Right lobe of liver (tissue), 6 donors: ENCODE data around the gene NAGS. TPM values are rescaled to one million over a fixed set of nuclear protein-coding genes. Genes with fewer than 3 reads are reported as not detected.
"Not testable (repeated sequence)": the region's sequence is repeated elsewhere in the genome, so short reads cannot be mapped to it uniquely, and the experiment has no call there.

Experiments used
- ATAC-seq, 4 donors: fragments of 200-7000 bp; cut with Tn5 transposase; one replicate each; pipeline ENCODE4 v1.9.1; 2020; ENCODE audit warnings: mild to moderate bottlenecking in 4 of 4, moderate library complexity in 4 of 4
- DNase-seq, 3 donors: peaks; one replicate each; pipeline ENCODE4 v3.0.0-alpha.2; 2020
- H3K27ac ChIP-seq, 3 donors: fragments of 200-600 bp; one replicate each; pipeline ENCODE4 v1.8.0; 2022
- H3K27me3 ChIP-seq, 2 donors: fragments of 200-600 bp; one replicate each; pipeline ENCODE4 v1.8.0; 2022
- H3K36me3 ChIP-seq, 4 donors: fragments of 200-600 bp; sonication (generic) in 1 of 4; one replicate each; pipeline versions ENCODE4 v1.5.1 to v1.8.0; 2017 to 2022; ENCODE audit warnings: control low read depth in 1 of 4
- H3K4me1 ChIP-seq, 4 donors: fragments of 200-600 bp; sonication (generic) in 1 of 4; one replicate each; pipeline versions ENCODE4 v1.5.1 to v1.8.0; 2017 to 2022; ENCODE audit warnings: control low read depth in 1 of 4
- H3K4me3 ChIP-seq, 3 donors: fragments of 200-600 bp; one replicate each; pipeline ENCODE4 v1.8.0; 2022
- H3K9me3 ChIP-seq, 4 donors: fragments of 200-600 bp; sonication (generic) in 1 of 4; one replicate each; pipeline versions ENCODE4 v1.5.1 to v1.8.0; 2017 to 2022; ENCODE audit warnings: control low read depth in 1 of 4
- CTCF ChIP-seq, 4 donors: fragments of 200-600 bp in 3 of 4; fragments of 450-650 bp in 1 of 4; IDR thresholded peaks; one replicate each; pipeline versions ENCODE4 v1.5.1 to v1.8.0; 2016 to 2022; ENCODE audit warnings: antibody characterized with exemption in 4 of 4, mild to moderate bottlenecking in 2 of 4
- POLR2A ChIP-seq: fragments of 450-650 bp; IDR thresholded peaks from one replicate; pipeline ENCODE4 v1.6.1; 2017; ENCODE audit warnings: antibody characterized with exemption, mild to moderate bottlenecking
- WGBS: methylation state at CpG from one replicate; pipeline ENCODE4 v1.1.6; 2018; ENCODE audit warnings: low coverage, low lambda C conversion rate; ENCODE audit not compliant: insufficient coverage; ENCODE audit errors: missing lambda C conversion rate; 5-methylcytosine and 5-hydroxymethylcytosine counted together
- intact Hi-C, 2 donors: fragments of 100-400 bp; cut with DNase I; formaldehyde crosslinking; loops; one replicate each; pipeline versions ENCODE4 v1.11.2 to v1.14.1; 2022
- total RNA-seq, 6 experiments: library from RNA; depleted of rRNA in 2 of 6; stranded (reverse); fragments of >200 nt in 2 of 6; fragmentation: NEBNext Ultra II Directional in 3 of 6; extraction: Animal tissue kit (Norgen Biotek cat#: 25700) in 3 of 6; gene quantifications; one replicate each; pipeline versions ENCODE4 v1.1.0 to v1.2.4, GENCODE V29; 2016 to 2023
- donor health status: DM: no; HTN: yes; CAD: no.
- donor health status: DM: no; HTN: no; CAD: no.
- donor health status: DM: no; HTN: no; CAD: no.
- donor health status: DM: no; HTN: yes; CAD: no.
- donor health status: DM: no; HTN: yes; CAD: no.

NAGS gene
- total RNA-seq, 6 experiments from 2014 or later: 12.1 to 56.2 (median 45.6) TPM

GRCh38 chr17:44033861-44034408 is 29.5 kb downstream of the NAGS start:
- intact Hi-C loops: loop anchor here in 1 of 2 donors (5.0 kb wide), 1 partner anchor 37 kb away; no protein-coding TSS in a partner anchor
- H3K27ac ChIP-seq: no peak overlapping the region
- H3K4me3 ChIP-seq: no peak overlapping the region
- H3K36me3 ChIP-seq: peaks cover 0 to 26% (median 14%) of the 10 kb centered on the region in 4 donors
- no peaks in the 10 kb centered on the region for H3K9me3 ChIP-seq
- ATAC-seq: no peak
- H3K27me3 ChIP-seq: no peaks in the 10 kb centered on the region
- peaks cover 0 to 9% (median 0%) of the 10 kb centered on the region in 4 donors for H3K4me1 ChIP-seq
- WGBS: 87% methylated on average over 3 of the region's 3 CpGs
- DNase-seq: no peak
- TF ChIP-seq POLR2A (no peak), CTCF (IDR thresholded peaks at IDR 0.05) (no peak)

GRCh38 chr17:44034688-44035087 is 30.3 kb downstream of the NAGS start:
- H3K4me3 ChIP-seq, DNase-seq, H3K27ac ChIP-seq, H3K27me3 ChIP-seq, H3K9me3 ChIP-seq: not testable (repeated sequence)
- ATAC-seq: peak in 1 of 4 donors; percentile 27
- Histone ChIP-seq H3K36me3 (peaks cover 0 to 26% (median 14%) of the 10 kb centered on the region in 4 donors), H3K4me1 (peaks cover 0 to 10% (median 0%) of the 10 kb centered on the region in 4 donors)
- intact Hi-C loops: loop anchor here in 1 of 2 donors (5.0 kb wide), 1 partner anchor 37 kb away; no protein-coding TSS in a partner anchor
- no CpG with 5 or more reads among the region's 3 CpGs for WGBS

- DNase-seq (no peak), ATAC-seq (no peak)
- TF ChIP-seq CTCF (IDR thresholded peaks at IDR 0.05) (no peak), POLR2A (no peak)
- intact Hi-C loops: no loop called here
- WGBS: 100% methylated on average over 2 of the region's 2 CpGs
- no peak overlapping the region for H3K27ac ChIP-seq
- H3K4me3 ChIP-seq: no peak overlapping the region
- no peaks in the 10 kb centered on the region for H3K27me3 ChIP-seq
- H3K36me3 ChIP-seq: peaks cover 0 to 25% (median 14%) of the 10 kb centered on the region in 4 donors
- H3K4me1 ChIP-seq: peaks cover 0 to 10% (median 0%) of the 10 kb centered on the region in 4 donors
- H3K9me3 ChIP-seq: no peaks in the 10 kb centered on the region
Measured at GRCh38 chr17:44037471-44037870, 33.0 kb downstream of the NAGS start.

GRCh38 chr17:44038604-44039011 is 34.2 kb downstream of the NAGS start:
- intact Hi-C loops: no loop called here
- DNase-seq: peak in 2 of 3 donors; percentile 44 to 75
- Histone ChIP-seq H3K9me3 (no peaks in the 10 kb centered on the region), H3K36me3 (peaks cover 0 to 21% (median 11%) of the 10 kb centered on the region in 4 donors), H3K4me3 (no peak overlapping the region), H3K4me1 (peaks cover 0 to 10% (median 0%) of the 10 kb centered on the region in 4 donors), H3K27me3 (no peaks in the 10 kb centered on the region), H3K27ac (no peak overlapping the region)
- ATAC-seq: peak; percentile 48 to 71 (median 63)
- TF ChIP-seq POLR2A: no peak
- TF ChIP-seq CTCF (IDR thresholded peaks at IDR 0.05): no peak
- 40% methylated on average over 3 of the region's 3 CpGs for WGBS

GRCh38 chr17:44039829-44040635 is 35.6 kb downstream of the NAGS start:
- Histone ChIP-seq H3K4me1 (peaks cover 0 to 10% (median 0%) of the 10 kb centered on the region in 4 donors), H3K27ac (no peak overlapping the region), H3K27me3 (no peaks in the 10 kb centered on the region), H3K36me3 (peaks cover 0 to 21% (median 11%) of the 10 kb centered on the region in 4 donors), H3K4me3 (no peak overlapping the region), H3K9me3 (no peaks in the 10 kb centered on the region)
- no peak for TF ChIP-seq CTCF (IDR thresholded peaks at IDR 0.05)
- TF ChIP-seq POLR2A: no peak
- no peak for DNase-seq
- ATAC-seq: no peak
- intact Hi-C loops: loop anchor here (10.0 kb wide), 1 partner anchor 95 kb away; the partner anchor contains the start of gene PPY (in 2 of the 2)
- WGBS: 56% methylated on average over 3 of the region's 6 CpGs
